Right kidney (tissue), 1 donor: ENCODE measurements around the gene RAB28.

Experiments used
- DNase-seq: peaks from one replicate; pipeline ENCODE4 v3.0.0-alpha.2; 2016

The RAB28 gene

DNA sequence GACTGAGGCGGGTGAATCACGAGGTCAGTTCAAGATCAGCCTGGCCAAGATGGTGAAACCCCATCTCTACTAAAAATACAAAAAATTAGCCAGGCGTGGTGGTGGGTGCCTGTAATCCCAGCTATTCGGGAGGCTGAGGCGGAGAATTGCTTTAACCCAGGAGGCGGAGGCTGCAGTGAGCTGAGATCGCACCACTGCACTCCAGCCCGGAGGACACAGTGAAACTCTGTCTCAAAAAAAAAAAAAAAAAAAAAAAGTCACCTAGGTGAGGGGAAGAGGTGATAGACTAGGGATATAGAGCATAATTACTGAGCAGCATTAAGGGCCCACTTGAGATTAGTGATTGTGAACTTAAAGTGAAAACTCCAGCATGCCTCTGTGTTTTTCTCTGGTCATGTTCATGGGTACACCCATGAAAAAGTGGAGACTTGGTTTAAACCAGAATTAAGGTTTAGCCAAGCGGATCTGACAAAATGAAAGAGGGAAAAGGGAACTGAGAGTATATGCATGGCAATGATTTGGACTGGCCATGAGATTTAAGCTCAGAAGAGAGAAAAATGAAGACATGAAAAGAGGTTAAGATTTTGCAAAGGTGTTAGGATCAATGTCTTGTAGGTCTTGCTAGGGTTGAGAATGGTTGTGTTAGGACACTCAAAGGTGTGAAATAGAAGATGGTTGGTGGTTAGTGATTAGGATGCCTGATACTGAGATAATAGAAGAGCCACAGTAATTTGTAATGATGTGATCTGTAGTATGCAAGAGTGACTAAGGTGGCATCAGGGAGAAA, 105.0 kb downstream of the RAB28 start:
- no peak for DNase-seq

DNA sequence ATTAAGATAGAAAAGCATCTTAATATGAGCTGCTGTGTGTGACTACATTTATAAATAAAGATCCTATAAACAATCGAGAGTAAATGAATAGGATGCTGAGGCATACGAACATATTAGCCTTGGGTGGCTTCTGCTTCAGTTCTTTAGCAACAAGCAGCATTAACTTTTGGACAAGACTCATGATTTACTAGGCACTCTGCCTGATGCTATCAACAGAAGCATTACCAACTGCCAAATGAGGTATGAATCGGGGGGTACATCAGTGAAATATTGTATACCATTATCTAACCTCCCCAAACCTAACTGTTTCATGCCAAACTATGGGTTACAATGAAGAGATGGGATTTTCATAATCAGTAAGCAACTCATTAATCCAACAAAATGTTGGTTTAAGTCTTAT, 113.1 kb downstream of the RAB28 start:
- no peak for DNase-seq

DNA sequence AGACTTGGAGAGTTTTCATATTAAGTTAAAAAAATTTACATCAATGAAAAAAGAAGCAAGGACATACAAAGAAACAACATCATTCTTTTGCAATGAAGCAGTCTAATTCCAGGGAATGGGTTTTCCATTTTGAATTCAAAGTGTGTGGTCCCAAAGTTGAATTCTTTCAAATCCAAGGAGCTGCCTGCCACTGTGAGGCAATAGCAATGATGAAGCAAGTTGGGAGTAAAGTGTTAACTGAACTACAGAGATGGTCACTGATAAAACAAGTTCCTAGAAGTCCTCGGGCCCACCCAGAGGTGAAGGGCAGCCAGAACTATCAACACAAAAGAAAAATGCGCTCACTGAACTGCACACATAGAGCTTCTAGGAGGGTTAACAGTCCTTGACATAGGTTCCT, 115.9 kb downstream of the RAB28 start:
- DNase-seq, result no peak

DNA sequence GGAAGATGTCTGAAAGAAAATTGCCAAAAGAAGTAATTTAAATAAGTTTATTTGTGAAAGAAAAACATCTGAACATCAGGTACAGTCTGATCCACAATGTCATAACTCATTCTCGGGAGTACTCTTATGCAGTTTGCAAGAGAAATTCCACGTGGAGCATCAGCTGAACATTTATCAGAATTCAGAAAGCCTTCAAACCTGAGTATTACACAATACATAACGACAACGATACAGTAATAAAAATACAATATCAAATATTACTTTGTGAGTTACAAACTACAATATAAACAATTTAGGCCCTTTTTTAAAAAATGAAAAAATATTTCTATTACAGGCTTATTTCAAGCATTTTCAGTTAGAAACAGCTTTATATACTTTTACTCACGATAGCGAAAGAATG, 116.4 kb downstream of the RAB28 start:
- DNase-seq, result no peak

DNA sequence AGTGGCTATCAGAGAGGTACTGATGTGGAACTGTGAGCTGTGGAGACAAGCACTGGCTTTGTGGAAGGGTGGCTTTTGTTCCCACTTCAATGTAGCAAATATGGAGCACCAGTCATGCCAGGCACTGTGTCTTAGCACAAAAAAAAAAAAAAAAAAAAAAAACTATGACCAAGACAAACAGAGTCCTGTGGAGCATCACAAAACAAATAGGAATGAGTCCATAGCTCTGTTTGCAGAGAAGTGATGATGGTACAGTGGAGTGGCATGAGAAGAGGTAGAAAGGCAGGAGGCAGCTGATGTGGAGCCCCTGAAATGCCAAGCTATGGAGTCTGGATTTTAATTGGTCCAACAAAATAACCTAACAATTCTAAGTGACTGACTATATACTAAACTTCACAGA, 116.9 kb downstream of the RAB28 start:
- no peak for DNase-seq

DNA sequence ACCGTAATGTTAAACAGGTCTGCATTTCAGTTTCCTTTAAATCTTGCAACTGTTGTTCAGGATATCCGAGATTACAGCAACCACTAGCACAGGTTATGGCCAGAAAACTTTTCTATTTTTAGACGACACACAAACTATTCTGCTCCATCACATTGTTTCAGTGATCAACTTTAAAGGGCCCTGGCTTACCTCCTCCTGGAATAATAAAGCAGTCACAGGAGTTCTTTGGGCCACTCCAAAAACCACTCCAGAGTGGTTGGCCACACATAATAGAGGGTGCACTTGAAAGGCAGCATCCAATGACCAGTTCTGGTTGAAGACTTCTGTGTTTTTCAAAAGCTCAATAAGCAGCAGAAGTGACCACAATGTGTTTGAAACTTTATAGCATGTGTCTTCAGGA, 118.9 kb downstream of the RAB28 start:
- DNase-seq, result no peak

DNA sequence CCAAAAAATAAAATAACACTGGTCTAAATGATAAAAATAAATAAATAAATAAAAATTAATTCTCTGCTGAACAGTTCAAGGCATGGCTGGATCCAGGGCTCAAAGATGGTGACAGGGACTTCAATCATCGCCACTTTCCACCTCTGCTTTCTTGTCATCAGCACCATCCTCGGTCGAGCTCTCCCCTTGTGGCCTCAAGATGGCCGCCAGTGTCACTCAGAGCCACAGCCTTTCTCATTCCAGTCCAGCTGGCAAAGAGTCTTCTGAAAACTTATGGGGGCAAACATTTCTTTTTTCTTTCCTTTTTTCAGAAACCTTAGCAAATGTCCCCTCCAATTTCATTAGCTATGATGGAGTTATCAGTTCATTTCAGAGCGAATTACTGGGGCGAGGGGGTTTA, 119.5 kb downstream of the RAB28 start:
- DNase-seq, result no peak

DNA sequence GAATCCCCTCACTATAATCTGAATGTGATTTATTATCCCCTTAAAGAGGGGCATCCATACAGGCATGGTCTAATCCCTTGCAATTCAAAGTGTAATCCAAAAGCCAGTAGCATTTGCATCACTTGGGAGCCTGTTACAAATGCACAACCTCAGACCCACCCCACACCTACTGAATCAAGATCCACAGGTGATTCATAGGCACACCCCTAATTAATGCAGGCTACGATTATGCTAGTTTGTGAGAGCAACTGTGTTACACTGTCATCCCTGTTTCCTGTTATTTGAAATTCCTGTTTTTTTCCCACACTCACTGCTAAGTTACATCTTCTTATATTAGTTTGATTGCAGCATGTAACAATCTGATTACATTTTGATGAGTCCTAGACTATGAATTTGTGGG, 120.0 kb downstream of the RAB28 start:
- DNase-seq, result no peak

DNA sequence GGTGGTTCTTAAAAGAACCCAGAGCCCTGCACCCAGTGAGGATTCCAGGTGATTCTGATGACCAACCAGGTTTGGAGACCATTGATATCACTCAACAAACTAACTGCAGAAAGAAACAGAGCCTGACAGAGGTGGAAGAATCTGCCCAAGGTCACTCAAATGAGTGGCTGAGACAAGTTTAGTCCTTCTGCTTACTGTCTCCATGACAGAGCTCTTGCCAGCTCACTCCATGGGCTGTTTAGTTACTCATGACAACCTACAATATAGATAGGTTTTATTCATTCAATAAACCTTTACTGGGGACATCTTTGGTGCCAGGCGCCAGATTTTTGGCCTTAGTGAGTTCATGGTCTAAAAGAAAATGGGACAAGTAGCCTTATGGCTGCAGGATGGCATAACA, 124.3 kb downstream of the RAB28 start:
- no peak for DNase-seq

DNA sequence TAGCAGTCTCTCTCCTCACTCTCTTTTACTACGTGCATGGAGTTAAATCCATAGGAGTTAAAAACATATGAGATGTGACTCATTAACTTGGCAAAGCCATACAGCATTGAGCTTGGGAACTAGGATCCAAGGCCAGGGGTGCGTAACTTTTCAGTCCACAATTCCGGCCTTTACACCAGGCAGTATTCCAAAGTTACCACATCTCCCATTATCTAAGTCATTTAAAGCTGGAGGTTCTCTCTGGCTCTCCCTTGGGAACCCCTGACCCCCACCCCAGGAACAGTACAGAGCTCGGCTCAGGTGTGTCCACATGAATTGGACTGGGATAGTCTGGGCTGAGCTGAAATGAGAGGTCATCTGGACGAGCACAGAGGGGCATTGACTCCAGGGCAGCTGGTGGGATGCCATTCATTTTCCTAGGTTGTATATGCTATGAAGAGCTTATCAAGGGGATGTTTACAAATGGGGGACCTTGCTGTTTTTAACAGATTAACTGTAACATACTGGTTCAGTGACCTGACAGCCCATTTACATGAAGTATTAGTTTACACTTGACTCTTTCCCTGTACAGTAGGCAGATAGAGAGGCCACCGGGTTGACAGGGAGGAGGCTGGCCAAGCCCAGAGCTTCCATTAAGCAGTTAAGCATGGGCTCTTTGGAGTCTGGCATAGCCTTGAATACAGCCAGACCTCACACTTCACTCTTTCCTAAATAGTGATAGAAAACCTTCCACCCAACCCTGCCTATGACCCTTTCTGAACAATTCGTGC, 128.8 kb downstream of the RAB28 start:
- no peak for DNase-seq

DNA sequence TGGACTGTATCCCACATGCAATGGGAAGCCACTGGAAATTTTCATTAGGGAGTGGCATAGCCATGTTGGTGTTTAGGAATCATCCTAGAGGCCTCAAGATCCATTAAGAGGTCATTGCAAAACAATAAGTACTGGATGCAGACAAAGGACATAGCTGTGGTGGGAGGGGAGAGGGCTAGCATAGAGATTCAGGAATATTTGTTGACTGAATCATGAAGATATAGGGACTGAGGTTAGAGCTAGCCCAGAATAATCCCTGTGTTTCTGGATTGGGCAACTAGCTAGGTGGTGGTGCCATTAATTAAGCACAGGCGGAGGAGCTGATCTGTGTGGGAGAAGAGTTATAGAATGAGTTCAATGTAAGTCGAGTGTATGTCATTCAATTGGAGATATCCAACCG, 135.0 kb downstream of the RAB28 start:
- DNase-seq, result no peak

DNA sequence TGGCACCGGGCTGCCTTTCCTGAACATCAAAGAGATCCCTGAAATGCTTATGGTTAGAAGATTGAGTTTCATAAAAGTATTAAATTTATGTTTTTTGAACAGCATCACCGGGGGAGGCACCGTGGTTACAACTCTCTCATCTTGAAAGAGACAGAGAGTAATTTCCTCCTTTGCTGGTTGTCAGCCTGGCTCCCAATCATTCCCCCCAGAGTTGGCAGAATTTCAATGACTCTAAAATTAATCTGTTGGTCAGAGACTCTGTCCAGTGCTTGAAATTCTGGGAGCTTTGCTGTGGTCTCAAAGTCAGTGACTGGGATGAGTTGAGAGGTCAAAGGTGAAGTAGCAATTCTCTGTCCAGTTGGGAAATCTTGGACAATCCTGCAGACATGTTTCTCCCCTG, 135.9 kb downstream of the RAB28 start:
- no peak for DNase-seq

DNA sequence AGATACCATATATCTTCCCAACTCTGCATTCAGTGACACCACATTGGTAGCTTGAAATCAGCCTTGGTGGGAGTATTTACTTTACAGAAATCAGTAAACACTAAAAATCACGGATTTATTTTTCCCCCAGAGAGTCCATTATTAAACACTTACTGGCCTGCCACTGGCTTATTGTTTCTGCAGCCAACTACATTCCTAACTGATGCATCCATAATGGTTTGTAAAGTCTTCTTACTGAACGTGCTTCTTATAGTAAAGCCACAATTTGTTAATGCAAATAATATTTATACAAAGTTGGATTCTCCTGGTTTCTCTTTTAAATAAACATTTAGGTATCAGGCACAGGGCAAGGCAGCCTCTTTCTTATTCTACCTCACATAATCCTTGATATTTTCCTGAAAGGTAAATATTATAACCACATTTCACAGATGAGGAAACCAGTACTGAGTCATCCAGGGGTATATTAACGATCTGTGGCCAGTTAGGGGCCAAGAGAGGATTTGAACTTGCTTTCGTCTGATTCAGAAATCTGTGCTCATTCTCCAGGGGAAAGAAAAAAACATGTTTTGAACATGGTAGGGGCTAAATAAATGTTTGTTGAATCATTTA, 136.5 kb downstream of the RAB28 start:
- no peak for DNase-seq

DNA sequence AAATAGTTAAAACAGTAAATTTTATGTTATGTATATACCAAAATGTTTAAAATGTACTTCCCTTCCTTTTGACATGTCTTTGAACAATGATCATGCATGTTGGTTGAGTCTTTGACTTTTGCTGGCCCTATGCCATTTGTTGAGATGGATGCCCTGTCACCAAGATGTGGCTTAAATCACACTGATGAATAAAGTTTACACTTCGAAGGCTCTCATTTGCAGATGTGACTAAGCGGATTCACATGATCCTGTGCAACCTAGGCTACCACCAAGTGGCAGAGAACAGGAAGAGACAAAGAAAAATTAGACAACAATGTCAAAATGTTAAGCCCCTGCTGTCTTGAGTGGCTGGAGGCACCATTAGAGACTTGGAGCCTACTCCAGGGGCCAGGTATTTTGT, 139.9 kb downstream of the RAB28 start:
- DNase-seq, result no peak

DNA sequence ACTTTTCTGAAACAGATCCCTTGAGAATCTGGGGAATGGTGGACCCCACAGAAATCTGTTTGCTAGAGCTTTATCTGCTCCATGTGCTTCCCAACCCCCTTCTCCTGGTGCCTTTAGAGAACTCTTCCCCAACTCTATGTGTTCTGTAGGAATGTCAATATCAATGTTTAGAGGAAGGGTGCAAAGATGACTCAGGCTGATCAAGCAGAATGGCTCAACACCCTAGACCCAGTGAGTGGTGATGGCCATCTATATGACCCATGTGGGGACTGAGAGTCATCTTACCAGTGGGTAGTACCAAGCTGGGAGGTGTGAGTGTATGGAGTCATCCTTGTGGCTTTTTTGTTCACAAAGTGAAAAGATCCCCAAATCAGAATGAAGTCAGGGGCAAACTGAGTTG, 143.5 kb downstream of the RAB28 start:
- no peak for DNase-seq

DNA sequence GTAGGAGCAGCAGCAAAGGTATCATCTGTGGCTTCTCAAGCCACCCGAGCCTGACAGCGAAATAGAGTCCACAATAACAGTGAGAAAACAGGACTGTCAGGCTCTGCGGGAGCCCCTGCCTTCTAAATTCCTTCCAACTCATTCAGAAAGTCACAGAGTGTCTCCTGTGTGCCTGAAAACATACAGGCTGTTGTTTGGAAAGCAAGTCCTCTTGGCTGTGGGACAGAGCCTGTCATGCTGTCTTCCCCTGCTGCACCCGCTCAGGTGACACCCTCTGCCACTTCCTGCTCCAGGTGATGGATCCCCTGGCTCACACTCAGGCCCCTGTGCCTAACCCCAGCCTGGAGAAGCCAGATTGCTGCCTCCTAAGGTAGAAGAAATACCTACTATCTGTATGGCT, 152.3 kb downstream of the RAB28 start:
- no peak for DNase-seq

DNA sequence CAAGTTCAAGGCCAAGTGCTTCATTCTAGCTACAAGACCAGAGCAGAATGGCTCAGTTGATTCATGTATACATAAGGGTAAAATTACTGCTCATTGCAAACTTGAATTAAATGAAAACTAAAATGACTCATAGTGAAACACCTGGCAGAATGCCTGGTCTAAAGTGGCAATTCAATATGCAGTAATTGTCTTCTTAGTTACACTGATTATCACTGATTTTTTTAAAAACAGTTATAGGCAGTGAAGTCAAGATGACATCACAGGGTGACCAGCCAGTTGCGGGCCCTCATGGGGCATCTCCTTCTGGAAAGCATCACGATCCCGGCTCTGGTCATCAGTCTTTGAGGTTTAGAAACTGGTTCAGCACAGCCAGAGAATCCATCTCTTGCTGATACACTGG, 154.2 kb downstream of the RAB28 start:
- no peak for DNase-seq

DNA sequence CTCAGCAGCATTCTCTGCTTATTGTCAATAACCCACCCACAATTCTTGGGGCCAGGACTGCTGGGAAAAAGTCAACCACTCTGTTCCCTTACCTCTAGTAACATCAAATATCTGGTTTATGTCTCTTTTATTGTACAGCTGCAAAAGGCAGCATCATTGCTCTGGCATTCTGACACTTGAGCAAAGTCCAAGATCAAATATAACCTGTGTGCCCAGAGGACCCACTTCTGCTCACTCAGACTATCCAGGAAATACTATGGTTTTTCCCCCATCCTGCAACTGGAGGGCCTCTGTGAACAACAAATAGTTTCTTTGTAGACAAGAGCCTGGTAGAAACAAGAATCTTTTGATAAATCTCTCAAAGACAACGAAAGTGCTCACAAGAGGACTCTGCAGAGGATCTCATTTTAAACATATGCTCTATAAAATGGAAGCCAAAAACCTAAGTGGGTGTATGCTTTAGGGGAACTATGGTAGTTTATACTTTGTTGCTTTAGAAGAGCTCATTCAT, 154.7 kb downstream of the RAB28 start:
- DNase-seq, result no peak

DNA sequence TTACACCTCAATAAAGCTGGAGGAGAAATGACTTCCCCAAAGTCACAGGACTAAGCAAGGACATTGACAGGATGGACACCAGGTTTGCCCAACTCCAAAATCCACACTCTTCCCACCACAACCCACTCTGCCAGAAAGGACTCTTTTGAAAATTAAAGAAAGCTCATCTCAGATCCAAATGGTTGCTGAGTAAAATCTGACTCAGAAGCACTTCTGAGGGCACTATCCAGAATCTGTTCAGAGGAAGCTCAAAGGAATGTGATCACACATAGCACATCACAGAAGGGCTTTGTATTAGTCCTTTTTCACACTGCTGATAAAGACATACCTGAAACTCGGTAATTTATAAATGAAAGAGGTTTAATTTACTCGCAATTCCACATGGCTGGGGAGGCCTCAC, 155.5 kb downstream of the RAB28 start:
- no peak for DNase-seq

DNA sequence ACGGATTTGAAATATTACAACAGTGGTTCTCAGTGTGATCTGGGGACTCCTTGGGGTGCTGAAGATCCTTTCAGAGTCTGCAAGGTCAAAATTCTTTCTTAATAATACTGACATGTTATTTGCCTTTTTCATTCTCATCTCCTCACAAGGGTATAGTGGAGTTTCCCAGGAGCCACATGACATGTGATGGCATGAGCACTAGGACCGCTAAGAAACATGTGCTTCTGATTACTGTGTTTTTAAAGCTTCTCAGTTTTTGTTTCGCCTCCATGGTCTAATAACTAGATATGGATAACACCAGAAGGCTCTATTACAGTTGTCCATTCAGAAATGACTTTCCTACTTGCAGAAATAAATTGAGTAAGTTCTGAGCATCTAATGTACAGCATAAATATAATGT, 156.1 kb downstream of the RAB28 start:
- DNase-seq, result no peak

DNA sequence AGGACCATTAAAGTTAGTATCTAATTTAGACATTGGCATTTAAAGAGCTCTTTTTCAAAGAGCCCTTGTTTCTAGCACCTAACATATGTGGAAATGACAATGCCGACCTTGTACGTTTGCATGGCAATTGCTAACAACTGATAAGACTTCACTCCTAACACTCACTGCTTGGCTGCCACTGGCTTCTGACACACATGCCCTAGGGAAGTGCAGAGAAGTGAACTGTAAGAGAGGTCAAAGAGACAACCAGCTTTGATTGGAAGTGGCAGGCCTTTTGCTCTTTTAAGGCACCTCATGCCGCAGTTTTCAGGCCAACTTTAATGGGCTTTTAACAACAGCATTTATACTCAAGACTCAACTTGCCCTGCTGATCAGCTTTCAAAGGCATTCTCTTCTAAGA, 158.4 kb downstream of the RAB28 start:
- no peak for DNase-seq

DNA sequence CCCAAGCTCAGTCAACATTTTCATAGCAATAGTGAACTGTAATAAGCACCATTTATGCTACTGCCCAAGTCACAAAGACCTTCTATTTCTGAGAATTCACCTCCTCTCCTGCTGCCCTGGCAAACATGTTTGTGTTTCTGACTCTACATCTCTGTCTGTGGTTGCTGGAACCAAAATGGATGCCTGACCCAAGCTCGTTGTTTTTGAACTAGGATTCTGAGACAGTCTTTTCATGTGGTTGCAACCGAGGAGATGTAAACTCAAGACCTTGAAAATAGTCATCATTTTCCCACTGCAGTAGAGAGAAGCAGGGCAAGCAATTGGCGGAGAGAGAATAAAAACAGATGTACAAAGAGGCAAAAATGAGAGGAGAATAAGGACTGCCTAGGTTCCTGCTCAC, 160.2 kb downstream of the RAB28 start:
- DNase-seq, result no peak

DNA sequence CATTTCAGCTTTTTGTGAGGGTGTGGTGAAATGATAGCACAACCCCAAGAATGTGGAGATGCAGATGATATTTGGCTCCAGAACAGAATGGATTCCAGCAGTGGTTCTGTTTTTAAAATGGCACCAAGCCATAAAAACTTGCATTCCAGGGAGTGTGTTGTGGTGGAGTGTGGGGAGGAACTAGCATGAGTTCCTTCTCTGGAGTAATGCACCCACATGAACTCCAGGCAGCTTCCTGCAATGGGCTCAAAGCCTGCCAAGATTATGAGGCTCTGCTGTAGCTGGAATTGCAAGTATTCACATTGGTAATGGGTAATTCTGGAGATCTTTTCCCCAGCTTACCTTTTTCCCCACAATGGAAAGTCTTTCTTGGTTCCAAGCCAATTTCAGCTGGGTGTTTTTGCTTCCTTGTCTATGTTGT, 161.4 kb downstream of the RAB28 start:
- DNase-seq, result no peak
